ENCODE measurements around the gene APOBEC3C. TPM values are rescaled to one million over a fixed set of nuclear protein-coding genes. Genes with fewer than 3 reads are reported as not detected.
"Not testable (repeated sequence)": the region's sequence is repeated elsewhere in the genome, so short reads cannot be mapped to it uniquely, and the experiment has no call there.

Gene APOBEC3C
- polyA plus RNA-seq, 3 donors, result 19.7 to 86.3 (median 69.4) TPM

DNA sequence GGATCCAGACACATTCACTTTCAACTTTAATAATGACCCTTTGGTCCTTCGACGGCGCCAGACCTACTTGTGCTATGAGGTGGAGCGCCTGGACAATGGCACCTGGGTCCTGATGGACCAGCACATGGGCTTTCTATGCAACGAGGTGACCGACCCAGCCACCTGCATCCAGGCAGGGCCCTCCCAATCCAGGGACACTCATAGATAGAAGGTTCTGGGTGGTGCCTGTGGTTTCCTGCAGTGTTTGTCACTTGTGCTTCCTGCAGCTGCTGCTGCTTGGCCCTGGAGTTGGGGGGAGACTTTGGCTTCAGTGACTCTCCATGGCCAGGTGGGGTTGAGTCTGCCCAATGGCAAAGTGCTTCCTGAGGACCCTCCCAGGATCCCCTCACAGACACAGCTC is 24.6 kb upstream of the APOBEC3C start:
- Mint-ChIP-seq H3K27ac (no peak overlapping the region), H3K9me3 (peaks cover 0 to 4% (median 0%) of the 10 kb centered on the region in 7 donors), H3K4me1 (peaks cover 17% of the 10 kb centered on the region), H3K4me3 (no peak overlapping the region), H3K27me3 (ENCODE audit: low read depth in 3 of 3) (peaks cover 3 to 6% (median 4%) of the 10 kb centered on the region in 3 donors), H3K36me3 (peaks cover 30 to 56% of the 10 kb centered on the region in 2 donors)
- no peak overlapping the region for H3K4me3 ChIP-seq (replicated peaks in 1 of 3; ENCODE audit: low read depth in 2 of 3, low read length in 3 of 3)
- H3K27me3 ChIP-seq (ENCODE audit: control insufficient read depth in 2 of 2, insufficient read depth in 2 of 2, low read length in 2 of 2), result no peaks in the 10 kb centered on the region
- H3K79me2 ChIP-seq (ENCODE audit: insufficient read depth, low read length), result no peaks in the 10 kb centered on the region
- no peak overlapping the region for H3K9ac ChIP-seq (ENCODE audit: insufficient read depth, low read length, poor library complexity, severe bottlenecking)
- peaks cover 0 to 8% of the 10 kb centered on the region in 2 donors for H3K4me1 ChIP-seq (ENCODE audit: control insufficient read depth in 1 of 2, insufficient read depth in 2 of 2, low read length in 2 of 2)
- TF ChIP-seq, protein P1, sequence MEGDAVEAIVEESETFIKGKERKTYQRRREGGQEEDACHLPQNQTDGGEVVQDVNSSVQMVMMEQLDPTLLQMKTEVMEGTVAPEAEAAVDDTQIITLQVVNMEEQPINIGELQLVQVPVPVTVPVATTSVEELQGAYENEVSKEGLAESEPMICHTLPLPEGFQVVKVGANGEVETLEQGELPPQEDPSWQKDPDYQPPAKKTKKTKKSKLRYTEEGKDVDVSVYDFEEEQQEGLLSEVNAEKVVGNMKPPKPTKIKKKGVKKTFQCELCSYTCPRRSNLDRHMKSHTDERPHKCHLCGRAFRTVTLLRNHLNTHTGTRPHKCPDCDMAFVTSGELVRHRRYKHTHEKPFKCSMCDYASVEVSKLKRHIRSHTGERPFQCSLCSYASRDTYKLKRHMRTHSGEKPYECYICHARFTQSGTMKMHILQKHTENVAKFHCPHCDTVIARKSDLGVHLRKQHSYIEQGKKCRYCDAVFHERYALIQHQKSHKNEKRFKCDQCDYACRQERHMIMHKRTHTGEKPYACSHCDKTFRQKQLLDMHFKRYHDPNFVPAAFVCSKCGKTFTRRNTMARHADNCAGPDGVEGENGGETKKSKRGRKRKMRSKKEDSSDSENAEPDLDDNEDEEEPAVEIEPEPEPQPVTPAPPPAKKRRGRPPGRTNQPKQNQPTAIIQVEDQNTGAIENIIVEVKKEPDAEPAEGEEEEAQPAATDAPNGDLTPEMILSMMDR (IDR thresholded peaks at IDR 0.05), result no peak
- H3K36me3 ChIP-seq (replicated peaks in 1 of 2; ENCODE audit: control insufficient read depth in 1 of 2, insufficient read depth in 2 of 2, low read length in 2 of 2), result no peaks in the 10 kb centered on the region
- 70% methylated on average over 6 of the region's 6 CpGs for WGBS (ENCODE audit: insufficient coverage)
- no peak for DNase-seq
- H3K9me3 ChIP-seq (replicated peaks in 1 of 2; ENCODE audit: control insufficient read depth in 1 of 2, insufficient read depth in 1 of 2, low read length in 2 of 2), result no peaks in the 10 kb centered on the region
- no peaks in the 10 kb centered on the region for H4K20me1 ChIP-seq (ENCODE audit: insufficient read depth, low read length)
- intact Hi-C loops (cut with micrococcal nuclease), result no loop called here
- no peak overlapping the region for H3K4me2 ChIP-seq (replicated peaks; ENCODE audit: extremely low read depth, low read length, poor library complexity, severe bottlenecking)
- no peak overlapping the region for H3K27ac ChIP-seq (ENCODE audit: low read depth in 1 of 2, low read length in 2 of 2)
- H2AFZ ChIP-seq (ENCODE audit: insufficient read depth, low read depth, low read length, poor library complexity, severe bottlenecking), result no peak overlapping the region

DNA sequence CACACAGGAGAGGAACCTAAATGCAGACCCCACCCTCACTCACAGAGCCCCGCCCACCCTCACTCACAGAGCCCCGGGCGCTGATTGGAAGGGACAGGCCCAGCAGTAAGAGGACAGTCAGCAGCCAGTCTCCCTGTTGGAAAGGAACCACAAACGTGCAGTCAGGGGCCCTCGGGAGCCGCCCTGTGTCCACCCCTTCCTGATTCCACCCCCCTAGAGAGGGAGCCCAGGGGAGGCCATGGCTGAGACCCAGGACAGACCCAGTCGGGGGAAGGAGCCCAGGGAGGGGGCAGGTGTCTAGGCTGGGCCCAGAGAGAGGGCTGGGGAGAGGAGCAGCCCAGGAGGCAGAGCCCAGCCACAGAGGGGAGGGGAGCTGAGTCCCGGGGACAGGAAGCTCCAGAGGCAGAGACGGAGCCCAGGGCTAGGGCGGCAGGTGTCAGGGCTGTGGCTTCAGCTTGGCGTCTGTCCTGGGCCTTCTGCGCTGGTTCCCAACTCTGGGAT is 21.1 kb upstream of the APOBEC3C start:
- not testable (repeated sequence) for H3K9me3 Mint-ChIP-seq

More for the DNA sequence above, 21.1 kb upstream of the APOBEC3C start:
- H3K4me3 ChIP-seq (replicated peaks in 1 of 3; ENCODE audit: low read depth in 2 of 3, low read length in 3 of 3); DNase-seq; H4K20me1 ChIP-seq (ENCODE audit: insufficient read depth, low read length); H3K27ac Mint-ChIP-seq; intact Hi-C loops (cut with micrococcal nuclease); H3K27me3 ChIP-seq (ENCODE audit: control insufficient read depth in 2 of 2, insufficient read depth in 2 of 2, low read length in 2 of 2); H3K9me3 ChIP-seq (replicated peaks in 1 of 2; ENCODE audit: control insufficient read depth in 1 of 2, insufficient read depth in 1 of 2, low read length in 2 of 2); H3K4me1 ChIP-seq (ENCODE audit: control insufficient read depth in 1 of 2, insufficient read depth in 2 of 2, low read length in 2 of 2); H3K9ac ChIP-seq (ENCODE audit: insufficient read depth, low read length, poor library complexity, severe bottlenecking); H3K4me2 ChIP-seq (replicated peaks; ENCODE audit: extremely low read depth, low read length, poor library complexity, severe bottlenecking); H3K79me2 ChIP-seq (ENCODE audit: insufficient read depth, low read length); H3K27ac ChIP-seq (ENCODE audit: low read depth in 1 of 2, low read length in 2 of 2); H3K36me3 ChIP-seq (replicated peaks in 1 of 2; ENCODE audit: control insufficient read depth in 1 of 2, insufficient read depth in 2 of 2, low read length in 2 of 2); H3K4me3 Mint-ChIP-seq: not testable (repeated sequence)
- H3K27me3 Mint-ChIP-seq (ENCODE audit: low read depth in 3 of 3), result peaks cover 3 to 20% (median 3%) of the 10 kb centered on the region in 3 donors
- 10% methylated on average over 2 of the region's 12 CpGs for WGBS (ENCODE audit: insufficient coverage)
- H2AFZ ChIP-seq (ENCODE audit: insufficient read depth, low read depth, low read length, poor library complexity, severe bottlenecking), result peak overlapping the region; percentile 41
- H3K36me3 Mint-ChIP-seq, result peaks cover 18 to 33% of the 10 kb centered on the region in 2 donors
- peaks cover 13% of the 10 kb centered on the region for H3K4me1 Mint-ChIP-seq

All from CD14-positive monocyte (primary cell).